Limb (tissue), 2 donors: Measurements from ENCODE around the gene WDR27.
"Not testable (repeated sequence)": the region's sequence is repeated elsewhere in the genome, so short reads cannot be mapped to it uniquely, and the experiment has no call there.

Source experiments
- DNase-seq, 2 donors: peaks; one replicate each; pipeline ENCODE4 v3.0.0-alpha.2; 2016; ENCODE audit errors: extremely low spot score in 2 of 2

The WDR27 gene

DNA sequence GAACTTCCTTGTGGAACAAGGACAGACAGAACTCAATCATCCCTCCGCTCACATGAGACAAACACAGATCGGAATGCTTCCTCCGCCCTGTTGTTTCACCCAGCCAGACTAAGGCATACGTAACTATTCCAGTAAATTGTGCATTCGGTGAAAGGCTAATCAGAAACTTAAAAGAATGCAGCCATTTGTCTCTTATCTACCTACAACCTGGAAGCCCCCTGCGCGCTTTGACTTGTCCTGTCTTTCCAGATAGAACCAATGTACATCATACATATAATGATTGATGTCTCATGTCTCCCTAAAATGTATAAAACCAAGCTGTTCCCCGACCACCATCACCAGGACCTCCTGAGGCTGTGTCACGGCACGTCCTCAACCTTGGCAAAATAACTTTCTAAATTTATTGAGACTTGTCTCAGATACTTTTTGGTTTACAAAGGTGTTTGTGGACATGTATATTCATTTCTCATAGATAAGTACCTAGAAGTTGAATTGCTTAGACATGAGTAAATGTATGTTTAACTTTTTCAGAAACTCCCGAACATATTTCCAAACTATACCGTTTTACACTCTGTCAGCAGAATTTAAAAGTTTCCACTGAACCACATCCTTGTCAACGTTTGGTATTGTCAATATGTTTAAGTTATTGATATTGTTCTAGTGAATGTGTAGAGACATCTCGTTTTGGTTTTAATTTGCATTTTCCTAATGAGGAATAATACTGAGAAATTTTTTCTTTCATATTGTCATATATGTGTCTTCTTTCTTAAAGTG, 250.6 kb downstream of the WDR27 start:
- no peak for DNase-seq

DNA sequence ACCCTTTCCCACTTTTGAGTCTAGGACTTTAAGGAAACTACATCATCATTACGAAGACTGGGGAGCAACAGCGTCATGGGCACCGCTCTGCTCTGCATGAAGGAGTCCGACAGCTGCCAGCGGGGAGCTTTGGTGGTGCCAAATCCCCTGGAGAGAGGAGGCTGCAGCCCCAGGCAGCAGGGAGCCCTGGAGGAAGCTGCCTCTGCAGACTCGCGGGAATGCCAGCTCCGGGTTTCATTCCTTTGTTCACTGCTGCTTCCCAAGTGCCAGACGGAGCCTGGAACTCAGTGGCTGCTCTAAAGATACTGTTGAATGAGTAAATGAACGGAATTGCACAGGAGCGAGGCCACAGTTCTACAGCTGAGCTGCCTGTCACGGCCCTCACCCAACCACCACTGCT, 251.7 kb downstream of the WDR27 start:
- DNase-seq = no peak

DNA sequence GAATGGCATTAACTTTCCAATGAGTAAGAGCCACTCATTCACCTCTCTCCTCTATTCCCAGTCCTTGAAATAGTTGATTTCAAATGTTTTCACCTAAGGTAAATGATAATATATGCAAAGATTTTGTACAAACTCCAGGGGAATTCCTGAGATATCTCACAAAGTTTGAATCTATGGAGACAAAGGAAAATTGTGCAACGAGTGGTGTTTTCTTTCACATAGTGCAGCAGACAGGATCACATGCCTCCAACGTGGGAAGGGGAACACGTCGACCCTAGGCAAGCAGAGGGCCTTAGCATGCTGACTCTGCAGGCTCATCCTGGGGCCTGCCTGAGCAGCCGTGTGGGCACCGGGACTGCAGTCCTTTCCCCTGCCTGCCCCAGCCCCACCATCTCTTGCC, 252.6 kb downstream of the WDR27 start:
- no peak for DNase-seq

DNA sequence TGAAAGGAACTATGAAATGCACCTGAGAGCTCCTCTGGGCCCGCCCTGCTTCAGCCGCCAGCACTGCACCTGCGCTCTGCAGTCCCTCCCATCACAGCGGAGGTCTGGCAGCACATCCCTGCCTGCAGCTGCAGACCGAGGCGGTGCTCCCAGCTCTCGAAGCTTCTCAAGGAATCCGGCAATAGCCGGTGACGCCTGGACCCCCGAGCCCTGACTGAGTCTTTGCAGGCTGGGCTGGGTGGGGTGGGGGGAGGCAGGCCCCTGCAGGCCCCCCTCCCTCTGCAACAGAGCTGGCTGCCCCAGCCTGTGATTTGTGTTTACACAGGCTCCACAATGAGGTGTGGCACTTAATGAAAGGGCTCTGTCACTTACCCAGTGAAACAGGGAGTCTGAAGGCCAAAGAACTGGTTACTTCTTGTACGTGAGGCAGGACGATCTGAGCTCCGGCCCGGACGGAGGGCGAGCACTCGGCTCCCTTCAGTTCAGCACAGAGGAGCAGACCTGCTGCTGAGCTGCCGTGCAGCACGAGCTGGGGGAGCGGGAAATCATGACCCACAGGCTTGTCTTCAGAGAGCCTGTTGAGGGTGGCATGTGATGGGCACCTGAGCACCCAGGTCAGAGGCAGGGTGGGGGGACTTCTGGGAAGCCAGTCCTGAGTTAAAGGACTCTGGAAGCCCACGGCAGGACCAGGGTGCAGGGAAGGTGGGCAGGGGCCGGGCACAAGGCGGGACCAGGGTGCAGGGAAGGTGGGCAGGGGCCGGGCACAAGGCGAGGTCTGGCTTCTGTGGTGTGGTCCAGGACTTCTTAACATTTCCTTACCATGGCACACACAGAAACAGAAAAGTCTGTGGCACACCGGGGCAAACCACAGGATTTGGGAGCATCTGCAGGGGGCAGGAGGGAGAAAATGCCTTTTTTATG, 255.9 kb downstream of the WDR27 start:
- peak in 1 of 2 donors; percentile 45 for DNase-seq

DNA sequence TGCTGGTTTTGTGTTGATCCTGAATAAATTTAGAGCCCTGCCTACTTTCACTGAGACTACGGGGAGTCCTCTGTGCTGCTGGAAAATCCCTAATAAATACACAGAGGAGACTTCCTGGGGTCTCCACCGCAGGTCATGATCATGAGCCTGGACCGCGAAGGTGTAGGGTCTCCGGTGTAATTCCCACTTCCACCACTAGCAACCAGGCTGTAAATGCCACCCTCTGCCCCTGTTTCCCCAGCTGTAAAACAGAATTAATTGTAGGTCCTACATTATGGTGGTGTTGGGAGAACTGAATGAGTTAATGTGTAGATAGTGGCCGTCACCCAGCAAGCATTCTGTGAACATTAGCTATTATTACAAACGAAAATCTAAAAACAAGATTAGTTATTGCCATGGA, 256.6 kb downstream of the WDR27 start:
- DNase-seq = no peak

DNA sequence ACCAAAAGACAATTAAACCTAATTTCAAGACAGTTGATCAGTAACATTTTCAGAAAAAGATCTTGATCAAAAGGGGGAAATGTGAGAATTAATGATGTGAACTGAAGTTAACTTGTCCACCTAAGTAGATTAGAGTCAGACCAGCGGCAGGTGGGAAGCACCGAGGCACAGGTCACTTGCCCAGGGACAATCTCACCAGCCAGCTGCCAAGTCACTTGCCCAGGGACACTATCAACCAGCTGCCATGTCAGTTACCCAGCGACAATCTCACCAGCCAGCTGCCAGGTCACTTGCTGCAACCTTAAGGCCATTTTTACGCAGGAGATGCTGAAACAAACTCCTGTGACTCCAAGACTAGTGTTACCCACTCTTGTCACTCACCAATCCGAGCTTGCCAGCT, 260.5 kb downstream of the WDR27 start:
- DNase-seq = no peak

DNA sequence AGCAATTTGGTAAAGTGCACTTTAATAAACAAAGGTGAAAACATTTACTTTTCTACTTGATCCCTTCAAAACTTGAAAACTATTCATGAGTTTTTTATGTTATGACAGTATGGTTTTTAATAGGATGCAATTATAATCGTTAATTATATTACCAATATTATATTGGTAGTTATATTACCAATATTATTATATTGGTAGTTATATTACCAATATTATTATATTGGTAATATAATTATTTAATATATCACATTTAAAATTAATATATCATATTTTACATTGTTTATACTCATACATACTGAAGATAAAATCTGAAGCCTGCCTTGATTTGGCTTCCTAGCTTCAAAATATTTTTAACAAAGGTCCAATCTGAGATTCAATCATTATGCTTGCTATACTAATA, 262.1 kb downstream of the WDR27 start:
- no peak for DNase-seq

DNA sequence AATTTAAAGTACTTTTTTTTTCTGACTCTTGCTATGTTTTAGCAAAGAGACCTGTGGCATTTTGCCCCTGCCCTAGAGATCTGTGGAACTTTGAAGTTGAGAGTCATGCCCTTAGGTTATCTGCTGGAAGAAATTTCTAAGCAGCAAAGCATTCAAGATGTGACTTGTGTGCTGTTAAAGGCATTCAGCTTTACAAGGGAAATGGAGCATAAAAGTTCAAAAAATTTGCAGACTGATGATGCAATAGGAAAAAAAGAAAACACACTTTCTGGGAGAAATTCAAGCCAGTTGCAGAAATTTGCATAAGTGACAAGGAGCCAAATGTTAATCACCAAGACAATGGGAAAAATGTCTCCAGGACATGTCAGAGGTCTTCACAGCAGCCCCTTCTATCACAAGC, 267.3 kb downstream of the WDR27 start:
- not testable (repeated sequence) for DNase-seq

DNA sequence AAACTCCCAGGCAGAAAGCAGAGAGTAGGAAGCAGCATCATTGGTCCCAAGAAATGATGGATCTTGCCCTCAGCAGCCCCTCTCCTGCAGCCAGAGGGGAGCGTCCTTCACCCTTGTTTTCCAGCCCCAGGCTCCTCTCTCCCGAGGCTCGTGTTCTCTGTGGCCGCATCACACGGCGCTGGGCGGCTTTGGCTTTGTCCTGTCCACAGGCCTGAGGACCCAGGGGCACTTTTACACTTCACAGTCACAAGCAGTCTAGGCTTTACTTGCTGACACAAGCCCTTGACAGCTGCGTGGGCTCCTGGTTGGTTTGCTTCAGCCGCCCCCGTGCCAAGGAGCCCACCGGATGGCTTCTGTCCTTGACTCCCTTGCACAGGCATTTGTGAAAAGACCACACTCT, 272.8 kb downstream of the WDR27 start:
- no peak for DNase-seq

DNA sequence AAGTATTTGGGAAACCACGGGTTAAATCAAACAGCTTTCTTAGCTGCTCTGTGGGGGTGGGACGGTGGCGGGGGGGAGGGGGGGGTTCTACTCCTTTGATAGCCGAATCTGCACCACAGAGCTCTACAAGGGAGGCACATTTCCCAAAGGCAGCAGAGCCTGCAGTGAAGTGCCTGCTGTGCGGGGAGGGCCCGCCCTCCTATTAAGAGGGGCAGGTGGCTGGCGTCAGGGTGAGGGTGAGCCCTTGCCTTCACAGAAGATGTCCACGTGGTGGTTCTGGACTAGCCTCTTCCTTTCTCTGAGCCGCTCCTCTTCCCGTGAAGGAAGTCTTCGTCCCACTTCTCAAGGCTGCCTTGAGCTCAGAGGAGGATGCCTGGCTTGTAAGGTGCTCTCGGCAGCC, 273.3 kb downstream of the WDR27 start:
- DNase-seq = peak in 1 of 2 donors; percentile 43

DNA sequence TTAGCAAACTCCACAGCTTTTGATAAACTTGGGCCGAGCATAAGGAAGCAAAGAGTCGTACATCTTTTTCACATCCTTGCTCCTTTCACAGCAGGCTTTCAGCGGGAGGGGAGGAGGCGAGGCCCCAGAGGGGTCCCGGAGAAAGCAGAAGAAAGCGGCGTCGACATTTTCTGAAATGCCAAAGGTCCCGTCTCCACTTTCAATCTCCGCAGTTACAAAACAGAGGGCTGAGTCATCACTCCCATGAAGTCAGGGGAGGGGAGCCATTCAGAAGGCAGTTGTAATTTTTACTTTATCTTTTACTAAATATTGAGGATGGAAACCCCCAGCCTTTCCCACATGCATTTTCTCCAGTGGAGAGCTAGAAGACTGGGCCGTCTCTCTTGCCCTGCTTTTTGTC, 274.0 kb downstream of the WDR27 start:
- peak in 1 of 2 donors; percentile 60 for DNase-seq

DNA sequence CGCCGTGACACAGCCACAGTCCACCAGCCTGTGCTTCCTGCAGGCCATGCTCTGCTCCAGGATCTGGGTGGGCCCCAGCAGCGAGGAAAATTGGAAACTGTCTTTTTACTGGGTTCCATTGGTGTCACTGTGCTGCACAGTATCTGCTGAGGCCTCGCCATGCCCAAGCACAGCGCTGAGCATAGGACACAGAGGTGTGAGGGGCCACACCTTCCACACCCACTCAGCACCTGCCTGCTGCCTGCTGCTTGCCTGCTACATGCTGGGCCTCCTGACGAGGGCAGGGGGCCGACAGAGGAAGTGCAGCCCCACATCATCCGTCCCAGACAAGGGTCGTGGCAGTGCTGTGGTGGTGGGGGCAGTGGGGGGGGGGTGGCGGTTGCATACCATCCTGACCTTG, 275.2 kb downstream of the WDR27 start:
- DNase-seq = no peak

DNA sequence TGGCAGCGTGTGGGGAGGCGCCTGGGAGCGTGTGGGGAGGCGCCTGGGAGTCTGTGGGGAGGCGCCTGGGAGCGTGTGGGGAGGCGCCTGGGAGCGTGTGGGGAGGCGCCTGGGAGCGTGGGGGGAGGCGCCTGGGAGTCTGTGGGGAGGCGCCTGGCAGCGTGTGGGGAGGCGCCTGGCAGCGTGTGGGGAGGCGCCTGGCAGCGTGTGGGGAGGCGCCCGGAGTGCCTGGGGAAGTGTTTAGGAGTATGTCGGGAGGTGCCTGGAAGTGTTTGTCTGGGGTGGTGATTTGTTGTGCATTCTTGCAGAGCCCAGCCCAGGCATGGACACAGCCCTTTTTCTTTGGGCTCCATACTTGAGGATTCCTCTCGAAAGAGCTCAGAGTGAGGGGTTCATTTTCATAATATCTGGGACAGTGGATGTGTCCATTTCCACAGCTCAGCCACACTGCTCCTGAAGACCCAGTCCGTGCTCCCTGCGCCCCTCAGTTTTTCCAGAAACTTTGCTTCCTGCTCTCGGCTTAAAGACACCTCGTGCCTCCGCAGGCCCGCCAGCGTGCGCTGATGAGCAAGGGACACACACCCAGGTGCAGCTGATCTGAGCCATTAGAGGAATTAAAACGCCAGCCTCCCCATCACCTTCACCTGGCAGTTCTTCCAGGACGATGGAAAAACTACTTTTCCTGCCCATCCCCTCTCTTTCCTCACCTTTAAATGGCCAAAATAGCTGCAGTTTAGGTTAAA, 276.0 kb downstream of the WDR27 start:
- DNase-seq = no peak

DNA sequence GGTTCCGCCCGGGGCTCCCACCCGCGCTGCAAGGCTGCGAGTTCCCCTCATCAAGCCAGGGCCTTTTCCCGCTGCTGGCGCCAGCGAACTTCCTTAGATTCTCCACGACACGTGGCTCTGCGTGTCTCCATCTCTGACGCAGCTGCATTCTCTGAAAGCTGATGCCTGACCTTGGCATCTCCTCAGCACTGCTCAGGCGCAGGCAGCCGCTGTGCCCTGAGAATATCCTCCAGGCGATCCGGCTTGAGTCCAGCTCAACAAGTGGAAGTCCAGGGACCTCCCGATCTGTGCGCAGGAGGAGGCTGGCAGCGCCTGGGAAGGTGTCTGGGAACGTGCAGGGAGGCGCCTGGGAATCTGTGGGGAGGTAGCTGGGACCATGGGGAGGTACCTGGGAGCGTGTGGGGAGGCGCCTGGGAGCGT, 277.0 kb downstream of the WDR27 start:
- peak in 1 of 2 donors; percentile 44 for DNase-seq

DNA sequence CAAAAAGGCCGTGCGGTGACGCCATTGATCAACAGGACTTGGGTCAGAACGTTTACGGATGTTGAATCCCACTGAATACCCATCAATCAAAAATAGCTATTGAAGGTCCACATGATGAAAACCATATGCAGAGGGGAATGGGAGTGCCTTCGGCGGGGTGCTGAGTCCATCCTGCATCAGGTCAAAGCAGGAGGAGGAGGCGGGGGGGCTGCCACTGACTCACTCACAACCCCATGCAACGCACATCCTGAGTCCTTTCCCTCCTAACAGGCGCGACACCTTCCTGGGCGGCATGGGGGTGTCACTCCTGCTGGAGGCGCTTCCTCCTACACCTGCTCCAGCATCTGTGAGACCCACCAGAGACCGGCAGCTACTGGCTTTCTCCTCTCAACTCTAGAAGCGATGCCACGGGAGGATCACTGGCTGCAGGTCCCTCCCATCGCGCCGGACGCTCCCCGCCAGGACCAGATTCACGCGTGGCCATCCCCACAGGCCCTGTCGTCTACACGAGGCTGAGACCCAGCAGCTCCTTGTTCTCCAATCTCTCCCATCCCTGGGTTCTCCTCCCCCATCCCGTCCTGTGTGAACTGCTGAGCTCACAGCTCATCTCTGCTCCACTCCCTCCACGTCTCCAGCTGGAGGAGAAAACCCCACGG, 277.6 kb downstream of the WDR27 start:
- no peak for DNase-seq

DNA sequence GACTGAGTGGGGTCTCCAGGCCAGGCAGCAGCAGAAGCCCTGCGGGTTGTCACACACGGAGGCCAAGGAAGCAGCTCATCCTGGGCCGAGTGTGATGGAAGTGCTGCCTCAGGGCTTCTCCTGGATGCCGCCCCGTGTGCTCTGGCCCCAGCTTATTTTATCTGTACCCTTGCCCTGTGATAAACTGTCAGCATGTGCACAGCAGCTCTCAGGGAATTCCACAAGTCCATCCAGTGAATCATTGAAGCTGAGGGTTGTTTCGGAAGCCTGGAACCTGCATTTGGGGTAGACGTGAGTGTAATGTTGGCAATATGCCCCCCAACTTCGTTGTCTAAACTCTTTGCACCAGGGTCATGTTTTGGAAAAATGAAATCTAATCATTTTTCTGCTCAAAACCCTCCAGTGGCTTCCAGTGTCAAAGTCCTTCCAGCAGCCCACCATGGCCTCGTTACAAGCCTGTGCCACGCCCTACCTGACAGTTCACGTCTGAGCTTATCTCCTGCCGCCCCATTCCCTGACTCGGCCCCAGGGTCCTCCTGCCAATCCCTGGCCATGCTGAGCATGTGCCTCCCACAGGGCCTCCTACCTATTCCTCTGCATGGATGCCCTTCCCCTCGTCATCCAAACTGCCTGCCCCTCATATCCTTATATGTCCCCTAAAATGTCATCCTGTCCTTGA, 280.1 kb downstream of the WDR27 start:
- no peak for DNase-seq

DNA sequence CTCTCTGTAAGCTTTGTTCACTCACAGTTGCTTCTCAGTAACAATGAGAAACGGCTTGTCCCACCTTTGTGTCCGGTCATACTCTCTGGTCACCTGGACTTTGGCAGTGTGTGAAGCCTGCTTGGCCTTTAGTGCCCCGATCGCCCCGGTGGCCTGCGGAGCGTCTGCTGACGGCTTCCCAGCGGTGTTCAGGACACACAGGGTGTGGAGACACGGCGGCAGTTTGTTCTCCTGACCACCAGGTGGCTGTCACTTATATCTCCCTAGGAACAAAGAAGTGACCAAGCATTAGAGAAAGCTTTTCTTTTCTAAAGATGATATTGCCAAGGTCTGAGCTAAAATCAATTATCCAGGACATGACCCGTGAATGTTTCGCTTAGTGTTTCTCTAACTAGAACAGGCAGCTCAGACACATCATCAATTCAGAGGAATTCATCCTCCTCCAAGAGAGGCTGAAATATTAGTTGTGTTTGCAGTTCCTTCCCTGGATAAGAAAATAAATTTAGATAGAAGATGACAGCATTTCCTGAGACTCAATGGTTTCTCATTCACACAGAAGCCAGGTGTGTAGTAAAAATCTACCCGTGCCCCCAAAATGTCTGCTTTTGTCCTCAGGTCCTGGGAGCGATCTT, 280.8 kb downstream of the WDR27 start:
- no peak for DNase-seq

DNA sequence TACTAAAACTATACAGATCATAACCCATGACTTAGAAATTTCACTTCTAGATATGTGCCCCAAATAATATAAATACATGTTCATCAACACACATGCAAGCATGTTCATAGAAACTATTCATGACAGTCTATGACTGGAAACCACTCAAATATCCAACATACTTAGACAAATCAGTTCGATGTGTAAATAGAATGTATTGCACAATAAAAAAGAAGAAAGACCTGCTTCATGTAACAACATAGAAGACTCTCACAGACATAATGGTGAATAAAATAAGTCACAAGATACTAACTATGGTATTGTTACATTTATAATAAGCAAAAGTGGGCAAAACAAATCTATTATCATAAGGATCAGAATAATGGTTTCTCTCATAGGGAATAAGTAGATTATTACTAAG, 284.7 kb downstream of the WDR27 start:
- DNase-seq = no peak

DNA sequence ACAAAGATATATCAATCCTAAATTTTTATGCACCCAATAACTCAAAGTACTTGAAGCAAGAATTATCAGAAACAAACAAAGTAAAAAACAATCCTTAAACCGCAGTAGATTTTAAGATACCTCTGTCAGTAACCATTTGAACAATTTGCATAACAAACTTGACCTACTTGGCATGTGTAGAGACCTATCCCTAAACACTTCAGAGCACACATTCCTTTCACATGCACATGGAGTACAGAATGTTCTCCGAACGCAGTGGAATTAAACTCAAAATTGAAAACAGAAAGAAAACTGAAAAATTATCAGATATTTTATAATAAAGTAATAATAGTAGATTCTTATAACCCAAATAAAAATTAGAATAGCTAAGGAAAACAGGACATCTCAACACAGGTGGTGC, 285.6 kb downstream of the WDR27 start:
- DNase-seq = no peak

DNA sequence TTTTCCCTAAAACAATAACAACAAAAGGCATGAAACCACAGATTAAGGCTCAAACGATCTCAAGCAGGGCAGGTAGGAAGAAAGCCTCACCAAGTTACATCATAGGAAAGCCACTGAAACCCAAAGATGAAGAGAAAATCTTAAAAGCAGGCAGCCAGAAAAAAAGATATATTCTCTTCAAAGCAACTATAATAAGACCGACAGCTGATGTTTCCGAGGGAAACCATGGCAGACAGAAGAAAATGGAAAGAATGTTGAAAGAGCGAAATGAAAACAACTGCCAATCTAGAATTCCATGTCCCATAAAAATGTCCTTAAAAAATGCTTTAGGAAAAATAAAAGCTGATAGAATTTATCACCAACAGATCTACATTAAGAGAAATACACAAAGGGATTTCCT, 286.6 kb downstream of the WDR27 start:
- no peak for DNase-seq
